Neuron (in vitro differentiated cells): Measurements from ENCODE around the gene SMIM31.

Experiments
- H2AFZ ChIP-seq: one replicate; pipeline ENCODE4 v1.6.1; 2013; ENCODE audit warnings: low read depth, mild to moderate bottlenecking, inconsistent platforms, low read length, moderate library complexity
- H3K27me3 ChIP-seq: one replicate; pipeline ENCODE4 v1.6.1; 2013; ENCODE audit warnings: low read length; ENCODE audit not compliant: insufficient read depth
- H3K36me3 ChIP-seq: one replicate; pipeline ENCODE4 v1.6.1; 2013; ENCODE audit warnings: low read length; ENCODE audit not compliant: insufficient read depth
- H3K4me1 ChIP-seq: one replicate; pipeline ENCODE4 v1.6.1; 2013; ENCODE audit warnings: low read length; ENCODE audit not compliant: insufficient read depth
- H3K4me3 ChIP-seq: 2 replicates; pipeline ENCODE4 v1.5.1; 2013; ENCODE audit warnings: mild to moderate bottlenecking, low read length, moderate library complexity
- H3K9me3 ChIP-seq: one replicate; pipeline ENCODE4 v1.6.1; 2013; ENCODE audit warnings: low read length

Gene SMIM31

GRCh38 chr4:164765096-164765495, 11.2 kb downstream of the SMIM31 start:
- H3K4me3 ChIP-seq: no peak overlapping the region
- no peak overlapping the region for H2AFZ ChIP-seq

GRCh38 chr4:164765833-164766232, 11.9 kb downstream of the SMIM31 start:
- no peaks in the 10 kb centered on the region for H3K9me3 ChIP-seq
- H3K4me3 ChIP-seq: no peak overlapping the region
- H2AFZ ChIP-seq: no peak overlapping the region
- H3K36me3 ChIP-seq: no peaks in the 10 kb centered on the region
- no peaks in the 10 kb centered on the region for H3K4me1 ChIP-seq
- H3K27me3 ChIP-seq: no peaks in the 10 kb centered on the region

More at GRCh38 chr4:164765096-164765495, 11.2 kb downstream of the SMIM31 start:
- Histone ChIP-seq H3K27me3 (no peaks in the 10 kb centered on the region), H3K9me3 (no peaks in the 10 kb centered on the region), H3K4me1 (no peaks in the 10 kb centered on the region), H3K36me3 (no peaks in the 10 kb centered on the region)

DNA sequence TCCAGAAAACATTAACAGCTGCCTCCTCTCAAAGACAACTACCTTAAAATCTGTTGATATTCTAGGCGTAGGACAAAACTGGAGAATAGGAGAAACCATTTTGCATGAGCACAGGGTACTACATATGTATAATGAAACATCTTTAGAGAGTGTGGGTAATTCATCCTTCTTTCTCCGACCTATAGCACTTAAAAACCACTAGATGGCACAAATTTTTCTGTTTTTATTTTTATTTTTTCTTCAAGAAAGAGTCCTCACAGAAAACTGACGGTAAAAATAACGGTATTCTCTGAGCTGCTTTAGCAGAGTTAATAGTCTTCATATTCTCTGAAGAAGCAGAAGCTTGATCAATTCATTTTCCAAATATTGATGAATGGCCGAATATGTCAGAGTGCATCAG, 14.6 kb downstream of the SMIM31 start:
- no peaks in the 10 kb centered on the region for H3K36me3 ChIP-seq
- no peak overlapping the region for H3K4me3 ChIP-seq
- H3K27me3 ChIP-seq: no peaks in the 10 kb centered on the region
- H2AFZ ChIP-seq: no peak overlapping the region
- H3K4me1 ChIP-seq: no peaks in the 10 kb centered on the region
- no peaks in the 10 kb centered on the region for H3K9me3 ChIP-seq

GRCh38 chr4:164770010-164770724, 16.2 kb downstream of the SMIM31 start:
- Histone ChIP-seq H3K4me1 (no peaks in the 10 kb centered on the region), H2AFZ (no peak overlapping the region), H3K4me3 (no peak overlapping the region), H3K27me3 (no peaks in the 10 kb centered on the region), H3K9me3 (no peaks in the 10 kb centered on the region), H3K36me3 (no peaks in the 10 kb centered on the region)

GRCh38 chr4:164771088-164771487, 17.2 kb downstream of the SMIM31 start:
- no peaks in the 10 kb centered on the region for H3K9me3 ChIP-seq
- H2AFZ ChIP-seq: no peak overlapping the region
- no peak overlapping the region for H3K4me3 ChIP-seq
- H3K27me3 ChIP-seq: no peaks in the 10 kb centered on the region
- H3K36me3 ChIP-seq: no peaks in the 10 kb centered on the region
- H3K4me1 ChIP-seq: no peaks in the 10 kb centered on the region

GRCh38 chr4:164772076-164772475, 18.1 kb downstream of the SMIM31 start:
- Histone ChIP-seq H3K27me3 (no peaks in the 10 kb centered on the region), H3K36me3 (no peaks in the 10 kb centered on the region), H3K4me3 (no peak overlapping the region), H3K9me3 (no peaks in the 10 kb centered on the region), H3K4me1 (no peaks in the 10 kb centered on the region), H2AFZ (no peak overlapping the region)

DNA sequence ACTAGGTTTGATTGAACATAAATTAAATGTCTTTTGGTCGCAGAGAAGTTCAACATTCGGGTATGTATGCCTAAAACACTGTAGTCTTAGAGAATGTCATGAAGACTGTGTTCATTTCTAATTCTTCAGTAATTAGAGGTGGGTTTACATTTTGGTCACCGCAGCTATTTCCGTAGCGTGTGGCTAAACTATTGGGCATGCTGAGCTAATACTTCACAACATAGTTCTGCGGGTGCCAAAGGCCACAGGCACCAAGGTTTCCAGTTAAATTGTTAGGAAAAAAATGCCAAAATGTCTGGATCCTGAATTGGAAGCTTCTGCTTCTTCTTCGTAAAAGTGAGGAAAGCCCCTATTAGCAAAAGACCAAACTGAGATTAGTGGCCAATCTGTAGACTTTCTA, 25.1 kb downstream of the SMIM31 start:
- Histone ChIP-seq H3K4me1 (no peaks in the 10 kb centered on the region), H2AFZ (no peak overlapping the region), H3K9me3 (no peaks in the 10 kb centered on the region), H3K27me3 (peaks cover 2% of the 10 kb centered on the region), H3K36me3 (no peaks in the 10 kb centered on the region), H3K4me3 (no peak overlapping the region)

- Histone ChIP-seq H3K36me3 (no peaks in the 10 kb centered on the region), H2AFZ (no peak overlapping the region), H3K4me3 (no peak overlapping the region), H3K9me3 (no peaks in the 10 kb centered on the region), H3K27me3 (peaks cover 2% of the 10 kb centered on the region), H3K4me1 (no peaks in the 10 kb centered on the region)
These were observed 25.9 kb downstream of the SMIM31 start for GRCh38 chr4:164779811-164780216.

DNA sequence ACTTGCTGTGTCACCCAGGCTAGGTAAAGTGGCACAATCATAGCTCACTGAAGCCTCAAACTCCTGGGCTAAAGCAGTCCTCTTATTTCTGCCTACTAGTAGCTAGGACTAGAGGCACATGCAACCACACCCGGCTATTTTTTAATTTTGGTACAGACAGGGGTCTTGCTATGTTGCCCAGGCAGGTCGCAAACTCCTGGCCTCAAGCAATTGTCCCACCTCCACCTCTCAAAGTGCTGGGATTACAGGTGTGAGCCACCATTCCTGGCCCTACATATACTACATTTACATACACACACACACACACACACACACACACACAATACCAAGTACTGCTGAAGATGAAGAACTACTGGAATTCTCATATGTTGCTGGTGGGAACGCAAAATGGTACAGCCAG, 26.9 kb downstream of the SMIM31 start:
- Histone ChIP-seq H3K9me3 (no peaks in the 10 kb centered on the region), H3K36me3 (no peaks in the 10 kb centered on the region), H3K4me1 (no peaks in the 10 kb centered on the region), H3K4me3 (no peak overlapping the region), H3K27me3 (peaks cover 2% of the 10 kb centered on the region), H2AFZ (no peak overlapping the region)

DNA sequence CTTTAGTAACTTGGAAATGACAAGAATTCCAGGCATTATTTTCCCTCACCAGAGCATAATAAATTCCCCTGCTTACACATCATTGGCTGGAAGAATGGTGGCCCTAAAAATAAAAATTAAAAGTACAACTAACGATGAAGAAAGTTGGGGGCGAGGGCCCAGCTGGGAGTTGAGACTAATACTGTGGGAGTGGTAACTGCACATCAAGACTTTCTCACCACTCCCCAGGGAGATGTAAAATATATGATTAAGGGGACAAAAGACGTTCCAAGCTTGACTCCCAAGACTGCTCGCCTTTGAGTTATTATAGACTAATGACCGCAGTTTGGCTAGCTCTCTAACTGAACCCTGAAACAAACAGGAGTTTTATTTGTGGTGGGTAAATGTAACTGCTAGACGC, 30.0 kb downstream of the SMIM31 start:
- H3K9me3 ChIP-seq: no peaks in the 10 kb centered on the region
- H3K36me3 ChIP-seq: no peaks in the 10 kb centered on the region
- peak overlapping the region; percentile 26 for H2AFZ ChIP-seq
- H3K4me1 ChIP-seq: no peaks in the 10 kb centered on the region
- H3K4me3 ChIP-seq: no peak overlapping the region
- H3K27me3 ChIP-seq: peaks cover 1% of the 10 kb centered on the region

DNA sequence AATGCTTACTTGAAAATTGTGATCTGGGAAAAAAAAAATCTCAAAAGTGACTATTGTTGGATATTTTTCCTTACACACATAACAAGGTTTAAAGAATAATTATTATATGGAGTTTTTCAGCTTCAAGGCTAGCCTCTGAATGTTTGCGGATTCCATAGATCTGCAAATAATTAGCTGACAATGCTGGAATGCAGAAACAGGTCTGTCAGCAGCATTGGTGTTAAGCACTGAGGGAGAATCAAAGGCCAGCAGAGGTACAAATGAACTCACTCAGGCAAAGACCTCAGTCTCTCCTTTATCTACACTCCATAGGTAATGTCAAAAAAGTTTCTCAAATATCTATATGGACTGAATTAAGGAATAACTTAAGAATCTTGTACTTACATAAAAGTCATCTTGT, 35.1 kb downstream of the SMIM31 start:
- no peak overlapping the region for H2AFZ ChIP-seq
- no peaks in the 10 kb centered on the region for H3K9me3 ChIP-seq

GRCh38 chr4:164790249-164790648, 36.3 kb downstream of the SMIM31 start:
- Histone ChIP-seq H3K4me1 (no peaks in the 10 kb centered on the region), H3K9me3 (no peaks in the 10 kb centered on the region), H3K36me3 (no peaks in the 10 kb centered on the region), H2AFZ (no peak overlapping the region), H3K4me3 (no peak overlapping the region), H3K27me3 (no peaks in the 10 kb centered on the region)

More for the DNA sequence above, 35.1 kb downstream of the SMIM31 start:
- H3K4me1 ChIP-seq: no peaks in the 10 kb centered on the region
- no peak overlapping the region for H3K4me3 ChIP-seq
- H3K27me3 ChIP-seq: no peaks in the 10 kb centered on the region
- no peaks in the 10 kb centered on the region for H3K36me3 ChIP-seq

DNA sequence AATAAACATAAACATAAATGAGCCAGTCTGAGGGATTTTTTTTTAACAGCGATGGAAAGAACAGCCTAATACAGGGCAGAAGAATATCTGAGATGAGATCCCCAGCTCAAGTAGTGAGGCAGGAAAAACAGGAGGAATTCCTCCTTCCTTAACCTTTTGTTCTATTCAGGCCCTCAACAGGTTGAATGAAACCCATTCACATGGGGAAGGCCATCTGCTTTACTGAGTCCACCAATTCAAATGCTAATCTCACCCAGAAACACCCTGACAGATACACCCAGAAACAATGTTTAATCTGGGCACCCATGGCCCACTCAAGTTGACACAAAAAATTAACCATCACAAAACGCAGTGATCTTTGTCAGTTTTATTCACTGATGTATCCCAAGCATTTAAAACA, 45.5 kb downstream of the SMIM31 start:
- Histone ChIP-seq H3K4me1 (peaks cover 4% of the 10 kb centered on the region), H3K36me3 (no peaks in the 10 kb centered on the region), H2AFZ (no peak overlapping the region), H3K4me3 (no peak overlapping the region), H3K27me3 (no peaks in the 10 kb centered on the region), H3K9me3 (no peaks in the 10 kb centered on the region)

DNA sequence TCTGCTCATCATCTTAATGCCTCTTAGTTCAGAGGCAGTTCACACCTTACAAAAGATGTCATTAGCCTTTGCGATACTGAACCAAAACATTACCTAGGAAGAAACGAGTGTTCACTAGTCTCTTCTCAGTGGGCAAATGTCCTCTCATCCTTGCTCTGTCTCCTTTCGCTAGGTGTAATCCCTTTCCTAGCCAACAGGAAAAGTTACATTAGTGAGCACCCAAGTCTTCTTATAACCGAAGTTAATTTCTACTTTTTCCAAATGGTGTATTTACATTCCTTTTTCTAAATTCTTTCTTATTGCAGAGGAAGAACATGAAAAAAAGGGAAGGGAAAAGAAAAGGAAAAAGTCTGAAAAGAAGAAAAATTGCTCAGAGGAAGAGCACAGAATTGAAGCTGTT, 46.9 kb downstream of the SMIM31 start:
- Histone ChIP-seq H2AFZ (no peak overlapping the region), H3K27me3 (no peaks in the 10 kb centered on the region), H3K4me3 (no peak overlapping the region), H3K9me3 (no peaks in the 10 kb centered on the region), H3K4me1 (peaks cover 4% of the 10 kb centered on the region), H3K36me3 (no peaks in the 10 kb centered on the region)
